RWPE1 (cell line): ENCODE data around the gene CAPRIN1.
A peak's percentile ranks its signal among the peaks of the same experiment; 100 is the strongest.
"Not testable (repeated sequence)": the region's sequence is repeated elsewhere in the genome, so short reads cannot be mapped to it uniquely, and the experiment has no call there.

ENCODE experiments used
- CTCF ChIA-PET: fragments of 350-600 bp; sonication (Branson Sonifier 250); formaldehyde crosslinking; extraction: SDS; loops from one replicate; lab custom pipeline; 2021; lab: Yijun Ruan, JAX
- POLR2A ChIA-PET: fragments of 400-600 bp; formaldehyde crosslinking; extraction: SDS; loops from one replicate; lab custom pipeline; 2020; ENCODE audit warnings: antibody characterized with exemption; ENCODE audit not compliant: low non-redundant PET; lab: Yijun Ruan, JAX
- DNase-seq: peaks from one replicate; pipeline ENCODE4 v3.0.0; 2012; ENCODE audit warnings: low spot score
- H3K27ac ChIP-seq: fragments of 450-650 bp; 2 replicates; pipeline ENCODE4 v1.5.1; 2017
- TF ChIP-seq, protein P1 (sequence below): fragments of 450-650 bp; conservative IDR thresholded peaks from 2 replicates; pipeline ENCODE4 v1.5.1; 2017; ENCODE audit warnings: low read depth, mild to moderate bottlenecking

The CAPRIN1 gene

GRCh38 chr11:34049028-34049427, 2.5 kb upstream of the CAPRIN1 start:
- TF ChIP-seq, protein P1, sequence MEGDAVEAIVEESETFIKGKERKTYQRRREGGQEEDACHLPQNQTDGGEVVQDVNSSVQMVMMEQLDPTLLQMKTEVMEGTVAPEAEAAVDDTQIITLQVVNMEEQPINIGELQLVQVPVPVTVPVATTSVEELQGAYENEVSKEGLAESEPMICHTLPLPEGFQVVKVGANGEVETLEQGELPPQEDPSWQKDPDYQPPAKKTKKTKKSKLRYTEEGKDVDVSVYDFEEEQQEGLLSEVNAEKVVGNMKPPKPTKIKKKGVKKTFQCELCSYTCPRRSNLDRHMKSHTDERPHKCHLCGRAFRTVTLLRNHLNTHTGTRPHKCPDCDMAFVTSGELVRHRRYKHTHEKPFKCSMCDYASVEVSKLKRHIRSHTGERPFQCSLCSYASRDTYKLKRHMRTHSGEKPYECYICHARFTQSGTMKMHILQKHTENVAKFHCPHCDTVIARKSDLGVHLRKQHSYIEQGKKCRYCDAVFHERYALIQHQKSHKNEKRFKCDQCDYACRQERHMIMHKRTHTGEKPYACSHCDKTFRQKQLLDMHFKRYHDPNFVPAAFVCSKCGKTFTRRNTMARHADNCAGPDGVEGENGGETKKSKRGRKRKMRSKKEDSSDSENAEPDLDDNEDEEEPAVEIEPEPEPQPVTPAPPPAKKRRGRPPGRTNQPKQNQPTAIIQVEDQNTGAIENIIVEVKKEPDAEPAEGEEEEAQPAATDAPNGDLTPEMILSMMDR, result no peak
- ChIA-PET CTCF (interaction anchor here (1.6 kb wide), 1 partner anchor 52 kb away, joined by 4 read pairs; no protein-coding TSS in a partner anchor), POLR2A (no interaction called here)
- no peak overlapping the region for H3K27ac ChIP-seq
- DNase-seq, result no peak

DNA sequence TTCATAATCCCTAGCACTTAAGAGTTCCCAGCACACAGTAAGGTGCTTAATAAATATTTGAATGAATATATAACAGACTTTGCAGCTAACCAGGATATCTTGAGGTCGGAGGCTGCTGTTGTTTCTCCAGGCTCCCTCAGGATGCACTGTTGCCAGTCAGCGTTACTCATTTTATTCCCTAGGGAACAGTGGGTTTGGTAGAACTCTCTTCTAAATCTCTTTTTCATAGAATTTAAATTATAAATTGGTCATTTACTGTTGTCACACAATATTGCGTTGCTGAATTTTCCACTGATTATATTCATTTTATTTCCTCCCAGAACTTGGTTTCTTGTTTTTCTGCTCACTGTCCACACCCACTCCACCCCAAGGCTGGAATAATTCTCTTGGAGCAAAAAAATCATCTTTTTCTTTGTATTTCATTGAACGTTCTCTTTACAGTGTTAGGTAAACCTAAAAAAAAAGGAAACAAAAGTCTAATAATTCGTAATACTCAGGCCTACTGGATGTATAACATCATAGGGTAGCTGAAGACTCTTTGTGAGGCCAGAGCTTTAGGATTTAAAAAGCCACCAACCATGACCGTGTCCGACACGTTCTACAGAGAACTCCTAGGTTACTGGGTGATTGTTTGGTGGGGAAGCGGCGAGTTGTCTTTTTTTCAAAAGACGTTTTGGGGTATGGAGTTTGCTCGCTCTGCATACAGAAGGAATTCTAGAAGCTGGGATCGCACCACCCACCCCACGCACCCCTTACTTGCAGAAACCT, 766 bp upstream of the CAPRIN1 start:
- TF ChIP-seq, protein P1, result no peak
- no peak for DNase-seq
- peak overlapping the region; percentile 99 for H3K27ac ChIP-seq
- ChIA-PET POLR2A (interaction anchor here (1.1 kb wide), 1 partner anchor 25 kb away, joined by 3 read pairs; no protein-coding TSS in a partner anchor), CTCF (interaction anchor here (0.6 to 1.7 kb wide), 3 partner anchors 54 to 335 kb away, joined by 3 to 10 read pairs (median 6); no protein-coding TSS in a partner anchor)

DNA sequence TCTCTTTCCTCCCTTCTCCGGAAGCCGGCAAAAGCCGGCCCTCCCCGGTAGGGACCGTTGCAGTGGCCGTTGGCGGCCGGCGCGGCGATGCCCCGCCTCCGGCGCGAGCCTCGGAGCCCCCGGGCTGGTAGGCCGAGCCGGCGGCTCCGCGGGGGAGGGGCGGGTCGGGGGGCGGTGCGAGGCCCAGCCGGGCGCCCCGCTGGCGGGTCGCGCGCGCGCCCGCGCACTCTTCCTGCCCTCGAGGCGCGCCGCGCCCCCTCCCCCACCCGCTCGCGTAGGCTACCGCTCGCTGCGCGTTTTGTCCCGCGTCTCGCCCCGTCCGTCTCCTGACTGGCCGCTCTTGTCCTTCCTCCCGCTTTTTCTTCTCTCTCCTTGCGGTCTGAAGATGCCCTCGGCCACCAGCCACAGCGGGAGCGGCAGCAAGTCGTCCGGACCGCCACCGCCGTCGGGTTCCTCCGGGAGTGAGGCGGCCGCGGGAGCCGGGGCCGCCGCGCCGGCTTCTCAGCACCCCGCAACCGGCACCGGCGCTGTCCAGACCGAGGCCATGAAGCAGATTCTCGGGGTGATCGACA, 591 bp downstream of the CAPRIN1 start:
- peak; percentile 93 for DNase-seq
- peak overlapping the region; percentile 99 for H3K27ac ChIP-seq
- CTCF ChIA-PET, result interaction anchor here (0.7 to 1.7 kb wide), 2 partner anchors 55 to 64 kb away, joined by 3 to 6 read pairs; no protein-coding TSS in a partner anchor
- TF ChIP-seq, protein P1, result no peak
- POLR2A ChIA-PET, result interaction anchor here (1.1 kb wide), 1 partner anchor 24 kb away, joined by 3 read pairs; no protein-coding TSS in a partner anchor

DNA sequence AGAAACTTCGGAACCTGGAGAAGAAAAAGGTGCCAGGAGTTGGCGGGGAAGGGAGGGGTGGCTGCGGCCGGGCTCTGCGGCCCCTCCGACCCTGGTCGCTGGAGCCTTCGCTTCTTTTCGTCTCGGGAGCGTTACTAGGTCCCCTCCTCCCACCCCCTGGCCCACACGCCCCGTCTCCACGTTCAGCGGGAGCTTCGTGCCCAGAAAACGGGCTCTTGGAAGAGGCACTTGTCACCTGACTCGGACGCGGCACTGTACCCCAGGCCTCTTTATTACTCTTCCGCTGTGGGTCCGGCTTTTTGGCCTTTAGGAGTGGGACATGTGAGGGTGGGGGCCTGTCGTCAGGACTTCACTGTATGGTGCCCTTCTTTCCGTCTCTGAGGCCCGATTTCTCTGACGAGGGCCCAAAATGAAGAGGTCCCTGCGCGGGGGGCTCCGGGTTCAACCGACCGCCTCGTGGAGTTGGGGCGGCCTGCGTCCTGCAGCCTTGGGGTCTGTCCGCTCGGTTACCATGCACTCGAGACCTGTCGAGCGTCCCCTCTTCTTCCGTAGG, 1.2 kb downstream of the CAPRIN1 start:
- CTCF ChIA-PET, result interaction anchor here (0.7 kb wide), 1 partner anchor 65 kb away, joined by 3 read pairs; no protein-coding TSS in a partner anchor
- TF ChIP-seq, protein P1, result no peak
- H3K27ac ChIP-seq, result peak overlapping the region; percentile 99
- peak; percentile 29 for DNase-seq
- POLR2A ChIA-PET, result interaction anchor here (0.5 kb wide), 1 partner anchor 65 kb away, joined by 3 read pairs; no protein-coding TSS in a partner anchor

- CTCF ChIA-PET, result interaction anchor here (0.6 to 0.7 kb wide), 2 partner anchors 19 to 65 kb away, joined by 3 read pairs; no protein-coding TSS in a partner anchor
- TF ChIP-seq, protein P1, result no peak
- H3K27ac ChIP-seq, result peak overlapping the region; percentile 99
- POLR2A ChIA-PET, result interaction anchor here (0.5 kb wide), 1 partner anchor 65 kb away, joined by 3 read pairs; no protein-coding TSS in a partner anchor
- DNase-seq, result peak; percentile 71
Observed at GRCh38 chr11:34053161-34053686, 1.7 kb downstream of the CAPRIN1 start.

DNA sequence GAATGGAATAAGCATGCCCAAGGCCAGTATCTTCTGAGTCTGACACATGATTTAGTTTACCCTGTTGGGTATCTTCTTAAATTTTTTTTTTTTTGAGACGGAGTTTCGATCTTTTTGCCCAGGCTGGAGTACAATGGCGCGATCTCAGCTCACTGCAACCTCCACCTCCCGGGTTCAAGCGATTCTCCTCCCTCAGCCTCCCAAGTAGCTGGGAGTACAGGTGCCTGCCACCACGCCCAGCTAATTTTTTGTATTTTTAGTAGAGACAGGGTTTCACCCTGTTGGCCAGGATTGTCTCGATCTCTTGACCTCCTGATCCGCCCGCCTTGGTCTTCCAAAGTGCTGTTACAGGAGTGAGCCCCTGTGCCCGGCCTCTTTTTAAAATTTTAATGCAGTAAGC, 2.8 kb downstream of the CAPRIN1 start:
- DNase-seq, CTCF ChIA-PET, H3K27ac ChIP-seq, POLR2A ChIA-PET: not testable (repeated sequence)
